ENCODE results near the gene DSC3.

The DSC3 gene

DNA sequence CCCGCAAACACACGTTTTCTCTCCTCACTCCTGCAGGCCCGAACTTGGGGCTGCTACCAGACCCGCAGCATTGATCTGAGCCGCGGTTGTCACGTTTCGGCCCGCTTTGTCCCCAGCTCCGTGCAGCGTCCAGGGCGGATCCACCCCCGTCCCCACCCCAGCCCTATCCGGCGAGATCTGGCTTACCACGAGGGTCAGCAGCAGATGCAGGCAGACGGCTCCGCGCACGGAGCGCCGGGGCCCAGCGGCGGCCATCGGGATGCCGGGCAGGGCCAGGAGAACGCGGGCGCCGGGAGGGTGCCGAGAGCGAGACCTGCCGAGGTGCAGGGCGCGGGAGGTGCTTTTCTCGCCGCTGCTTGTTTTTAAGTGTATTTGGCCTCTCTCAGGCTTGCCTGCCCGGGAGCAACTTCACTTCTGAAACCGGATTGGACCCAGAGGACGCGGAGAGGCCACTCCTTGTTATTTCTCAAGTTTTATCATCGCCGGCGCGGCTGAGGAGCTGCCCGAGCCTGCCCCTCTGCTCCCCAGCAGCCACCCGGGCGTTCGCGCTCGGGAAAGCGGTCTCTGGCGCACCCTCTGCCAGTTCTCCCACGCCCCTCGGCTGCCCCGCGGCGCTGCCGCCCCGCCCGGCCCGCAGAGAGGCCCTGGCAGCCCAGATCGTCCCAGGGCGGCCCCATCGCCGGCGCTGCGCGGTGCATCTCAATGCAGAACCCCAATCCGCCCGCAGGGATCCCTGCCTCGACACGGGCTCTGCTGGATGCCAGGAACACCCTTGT lies at the start of gene DSC3:
Gene DSC3, minus strand, starts transcription at position 337 of the 776 bp plus-strand sequence. Its CDS starts 82 bp downstream, at position 255.
- DNase-seq (ENCODE audit: low read depth in 2 of 2), result no peak

DNA sequence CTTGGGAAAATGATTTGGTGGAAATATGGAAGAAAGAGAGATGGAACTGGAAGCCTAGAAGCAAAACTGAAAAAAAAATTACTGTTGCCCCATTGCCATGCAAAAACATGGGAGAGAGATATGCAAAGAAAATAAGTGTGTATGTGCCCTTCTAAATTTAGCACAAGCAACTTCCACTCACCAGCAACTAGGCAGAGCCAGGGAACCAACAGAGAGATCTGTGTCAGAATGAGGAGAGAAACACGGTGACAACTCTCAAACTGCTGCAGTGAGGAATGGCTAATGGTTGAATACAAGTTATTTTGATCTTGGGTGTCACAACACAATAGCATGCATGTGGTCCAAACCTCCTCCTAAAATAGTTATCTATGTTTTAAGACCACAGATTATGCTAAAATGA lies 48.8 kb upstream of the DSC3 start:
- no peak for DNase-seq (ENCODE audit: low read depth in 2 of 2)

DNA sequence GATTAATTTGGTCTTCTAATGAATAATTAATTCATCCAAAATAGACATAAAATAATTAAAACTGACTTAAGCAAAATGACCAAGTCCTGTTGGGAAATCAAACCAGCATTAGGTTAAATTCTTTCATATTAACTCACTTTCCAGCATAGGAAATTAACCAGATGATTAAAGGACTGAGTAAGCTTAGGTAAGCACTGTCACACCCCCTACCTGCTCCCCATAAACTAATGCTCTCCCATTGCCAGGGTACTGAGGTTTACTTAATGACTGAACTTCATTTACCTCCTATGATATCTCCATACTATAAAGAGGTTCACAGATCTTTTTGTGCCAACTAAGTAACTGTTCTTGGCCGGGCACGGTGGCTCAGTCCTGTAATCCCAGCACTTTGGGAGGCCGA lies 46.0 kb upstream of the DSC3 start:
- no peak for DNase-seq (ENCODE audit: low read depth in 2 of 2)

DNA sequence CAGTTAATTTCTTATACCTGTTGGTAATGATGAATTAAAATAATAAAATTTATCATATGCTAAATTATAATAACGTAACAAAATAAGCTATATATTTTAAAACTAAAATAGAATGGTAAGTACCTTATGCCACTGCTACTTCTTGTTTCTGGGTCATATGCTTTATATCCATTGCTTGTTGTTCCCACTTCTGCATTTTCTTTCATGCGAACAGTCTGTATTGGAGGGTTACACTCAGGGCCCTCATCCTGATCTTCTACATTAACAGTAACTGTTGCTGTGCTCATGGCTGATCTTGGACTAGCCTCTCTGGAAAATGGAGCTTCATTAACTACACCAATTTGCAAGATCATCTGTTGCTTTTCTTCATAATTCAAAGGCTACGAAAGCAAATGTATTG lies 37.4 kb upstream of the DSC3 start:
- no peak for DNase-seq (ENCODE audit: low read depth in 2 of 2)

DNA sequence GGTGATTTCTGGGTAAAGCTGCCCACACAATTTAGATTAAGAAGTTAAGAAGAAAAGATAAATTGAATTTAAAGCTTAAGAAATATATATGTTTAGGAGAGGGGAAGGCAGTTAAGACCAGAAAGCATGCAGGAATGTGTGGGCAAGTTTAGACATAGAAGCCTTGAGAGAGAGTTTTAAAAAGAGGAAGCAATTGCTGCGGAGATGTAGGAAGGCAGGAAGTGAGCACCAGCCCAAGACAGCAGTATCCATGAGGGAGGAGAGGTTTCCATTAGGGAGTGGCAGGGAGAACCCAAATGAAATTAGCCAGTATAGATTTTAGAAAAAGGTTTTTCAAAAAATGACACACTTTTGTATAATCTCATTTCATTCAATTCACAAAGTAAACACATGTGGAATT lies 35.3 kb upstream of the DSC3 start:
- no peak for DNase-seq (ENCODE audit: low read depth in 2 of 2)

DNA sequence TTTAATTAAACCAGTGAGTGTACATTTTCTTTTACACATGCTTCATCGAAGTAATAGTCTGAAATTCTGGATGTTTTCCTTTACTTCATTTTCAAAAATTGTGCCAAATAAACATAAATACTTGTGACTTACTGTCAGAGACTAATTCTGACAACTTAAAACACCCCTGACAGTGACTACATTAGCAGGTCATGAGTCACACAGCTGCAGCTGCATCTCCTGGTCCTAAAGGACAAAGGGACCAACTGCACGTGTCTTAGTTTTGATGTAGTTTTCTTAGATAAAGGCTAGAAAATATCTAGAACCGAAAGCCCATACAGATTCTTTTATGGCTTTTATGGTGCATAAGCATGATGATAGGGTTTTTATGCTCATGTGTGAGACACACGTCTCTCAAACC lies 29.6 kb upstream of the DSC3 start:
- DNase-seq (ENCODE audit: low read depth in 2 of 2), result no peak

DNA sequence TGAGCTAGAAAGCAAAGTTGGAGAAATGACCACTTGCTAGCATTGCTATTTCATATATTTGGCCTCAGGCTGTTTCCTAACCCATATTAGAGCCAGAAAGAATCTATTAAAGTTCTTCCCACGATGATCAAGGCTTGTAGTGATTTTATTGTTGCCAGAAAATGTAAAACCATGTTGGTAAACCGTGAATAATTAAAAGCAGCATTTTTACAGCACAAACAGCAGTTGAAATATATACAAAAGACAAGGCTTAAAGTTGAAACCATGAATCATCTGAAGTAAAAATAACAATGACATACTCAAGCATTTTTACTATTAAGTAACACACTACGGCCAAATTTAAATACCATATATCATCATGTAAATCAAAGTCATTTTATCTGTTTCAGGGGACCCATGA lies 27.7 kb upstream of the DSC3 start:
- no peak for DNase-seq (ENCODE audit: low read depth in 2 of 2)

DNA sequence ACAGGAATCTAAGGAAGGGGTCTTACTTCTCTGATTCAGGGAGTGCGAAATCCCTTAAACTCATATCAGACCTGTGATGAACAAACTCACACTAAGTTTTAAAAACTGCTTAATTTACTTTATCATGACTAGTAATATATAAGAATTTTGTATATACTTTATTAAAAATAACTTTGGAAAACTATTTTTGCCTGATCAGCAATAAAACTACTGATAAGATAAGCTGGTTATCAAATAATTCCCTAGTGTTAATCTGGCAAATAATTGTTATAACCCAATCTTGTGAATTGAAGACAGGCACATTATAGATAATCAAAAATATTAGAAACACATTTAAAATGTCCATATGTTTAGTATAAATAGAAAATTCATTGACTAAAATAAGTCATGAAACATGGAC lies 23.7 kb upstream of the DSC3 start:
- DNase-seq (ENCODE audit: low read depth in 2 of 2), result no peak

DNA sequence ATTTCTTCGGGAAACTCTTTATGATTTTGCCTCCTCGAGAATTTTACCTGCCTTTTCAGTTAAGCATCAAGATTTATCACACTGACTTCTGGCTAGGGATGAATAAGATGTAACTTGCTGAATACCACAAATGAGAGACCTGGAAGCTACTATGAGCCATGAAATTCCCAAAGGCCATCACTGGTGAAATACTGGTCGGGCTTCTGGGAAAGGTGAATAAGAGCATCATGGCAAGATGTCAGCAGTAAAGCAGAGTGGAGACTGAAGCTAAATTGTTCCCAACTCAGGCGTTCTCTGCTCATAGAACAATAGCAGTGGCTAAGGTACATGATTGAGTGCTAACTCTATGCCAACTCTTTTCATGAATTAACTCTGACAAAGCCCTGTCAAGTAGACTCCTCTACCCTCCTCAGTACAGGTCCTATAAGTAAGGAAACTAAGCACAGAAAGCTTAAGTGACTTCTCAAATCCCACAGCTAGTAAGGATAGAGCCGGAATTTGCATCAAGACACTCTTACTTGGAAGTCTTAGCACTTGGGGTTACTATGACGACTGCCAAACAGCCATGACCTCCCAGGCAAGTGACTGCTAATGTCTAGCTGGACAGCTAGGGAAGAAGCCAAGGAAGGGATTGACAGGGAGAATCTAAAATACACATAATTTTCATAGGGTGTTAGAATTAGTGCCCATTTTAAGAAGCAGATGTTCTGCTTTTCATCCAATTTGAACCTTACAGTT lies 22.7 kb upstream of the DSC3 start:
- DNase-seq (ENCODE audit: low read depth in 2 of 2), result no peak

DNA sequence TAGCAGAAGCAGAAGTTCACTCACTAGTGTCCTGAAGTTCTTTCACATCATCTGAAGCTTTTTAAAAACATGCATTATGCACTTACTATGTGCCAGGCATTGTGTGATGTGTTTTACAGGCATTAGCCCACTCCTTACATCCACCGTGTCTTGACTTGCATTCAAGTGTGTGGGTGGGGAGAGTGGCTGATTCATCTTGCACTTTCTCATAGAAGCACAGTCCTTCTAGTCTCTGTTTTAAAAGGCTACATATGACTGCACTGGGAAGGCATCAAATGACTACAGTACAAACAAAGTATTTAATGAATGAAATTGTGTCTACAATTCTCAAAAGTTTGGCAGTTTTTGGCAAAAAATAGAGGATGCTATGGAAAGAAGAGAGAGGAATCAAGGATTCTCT lies 21.6 kb upstream of the DSC3 start:
- no peak for DNase-seq (ENCODE audit: low read depth in 2 of 2)

DNA sequence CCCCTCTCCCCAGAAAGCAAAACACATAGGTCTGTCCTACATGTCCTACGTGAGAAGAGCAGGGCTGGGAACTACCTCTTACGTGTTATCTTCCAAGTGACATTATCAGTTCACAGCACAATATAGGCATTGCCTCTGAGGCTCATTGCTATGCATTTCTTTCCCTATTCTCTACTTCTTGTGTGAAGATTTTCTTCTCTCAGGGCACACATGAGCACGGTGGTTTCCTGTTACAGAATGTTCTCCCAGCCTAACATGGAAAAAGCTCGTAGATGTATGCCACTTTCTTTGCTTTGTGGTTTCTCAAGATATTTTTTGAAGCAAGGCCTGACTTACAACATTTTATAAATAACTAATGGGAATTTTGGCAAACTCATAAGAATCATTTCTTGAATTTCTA lies 19.4 kb upstream of the DSC3 start:
- DNase-seq (ENCODE audit: low read depth in 2 of 2), result no peak

DNA sequence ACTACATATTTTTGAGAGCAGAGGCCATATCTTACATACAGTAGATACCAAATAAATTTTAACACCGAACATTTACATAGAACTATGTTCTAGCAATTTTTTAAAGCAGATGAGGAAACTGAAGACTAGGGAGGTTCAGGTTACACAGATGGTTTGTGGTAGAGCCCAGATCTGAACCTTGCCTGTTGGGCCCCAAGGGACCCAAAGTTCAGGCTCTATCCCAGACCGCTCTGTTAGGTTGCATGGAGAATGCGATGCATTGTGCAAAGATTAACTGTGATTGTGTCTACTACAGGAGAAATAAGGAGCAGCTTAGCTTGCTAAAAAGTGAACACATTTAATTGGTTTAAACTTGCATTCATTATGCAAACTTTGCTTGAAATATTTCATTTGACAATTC lies 16.4 kb upstream of the DSC3 start:
- no peak for DNase-seq (ENCODE audit: low read depth in 2 of 2)

DNA sequence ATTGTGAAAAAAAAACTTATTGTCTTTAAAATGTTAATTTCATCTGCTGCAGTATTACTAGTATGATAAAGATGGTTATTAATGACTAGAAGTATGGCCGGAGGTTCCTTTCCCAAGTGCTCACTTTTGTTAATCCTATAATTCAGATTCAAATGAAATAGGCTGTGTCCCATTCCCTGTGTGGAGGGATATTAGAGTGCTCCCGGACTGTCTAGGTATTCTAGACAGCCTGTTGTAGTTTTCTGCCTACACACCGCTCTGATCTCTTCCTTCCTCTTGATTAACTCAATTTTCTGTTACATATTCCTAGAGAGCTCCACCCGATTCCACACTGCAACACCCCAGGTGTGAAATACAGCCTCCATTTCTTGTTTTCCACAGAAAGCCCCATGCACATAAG lies 15.4 kb upstream of the DSC3 start:
- DNase-seq (ENCODE audit: low read depth in 2 of 2), result no peak

DNA sequence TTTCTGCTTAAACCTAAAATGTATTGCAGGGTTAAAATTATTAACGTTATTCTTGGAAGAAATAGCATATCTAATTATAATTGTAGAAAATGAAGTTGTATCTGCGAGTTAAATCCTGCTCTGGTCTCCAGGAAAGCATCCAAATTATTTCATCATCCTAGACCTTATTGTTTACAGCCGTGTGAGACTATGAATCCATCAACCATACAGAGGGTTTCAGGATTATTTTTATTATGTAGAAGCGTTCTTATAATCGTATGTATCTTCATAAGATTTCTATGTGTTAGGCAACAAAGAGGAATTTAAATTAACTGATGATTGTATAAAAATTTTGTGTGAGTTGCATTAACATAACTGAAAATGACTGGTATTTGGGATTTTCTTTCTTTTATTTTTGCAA lies 14.5 kb upstream of the DSC3 start:
- no peak for DNase-seq (ENCODE audit: low read depth in 2 of 2)

DNA sequence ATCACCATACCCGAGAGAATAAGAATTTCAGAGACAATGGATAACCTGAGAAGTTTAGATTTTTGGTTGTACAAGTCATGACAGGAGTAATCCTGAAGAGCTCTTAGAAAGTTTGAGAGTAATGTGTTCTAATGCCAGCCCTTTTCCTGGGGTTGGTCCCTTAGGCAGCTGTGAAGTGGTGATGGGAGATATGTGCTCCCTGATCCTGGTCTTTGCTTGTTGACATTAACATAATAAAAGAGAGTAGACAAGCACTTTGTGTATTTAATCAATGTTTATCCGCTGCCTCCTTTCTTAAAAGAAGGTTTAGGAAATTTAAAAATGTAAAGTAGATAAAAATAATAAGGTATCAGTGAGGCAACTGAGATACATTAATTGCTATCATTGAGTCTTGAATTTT lies 13.8 kb upstream of the DSC3 start:
- no peak for DNase-seq (ENCODE audit: low read depth in 2 of 2)

DNA sequence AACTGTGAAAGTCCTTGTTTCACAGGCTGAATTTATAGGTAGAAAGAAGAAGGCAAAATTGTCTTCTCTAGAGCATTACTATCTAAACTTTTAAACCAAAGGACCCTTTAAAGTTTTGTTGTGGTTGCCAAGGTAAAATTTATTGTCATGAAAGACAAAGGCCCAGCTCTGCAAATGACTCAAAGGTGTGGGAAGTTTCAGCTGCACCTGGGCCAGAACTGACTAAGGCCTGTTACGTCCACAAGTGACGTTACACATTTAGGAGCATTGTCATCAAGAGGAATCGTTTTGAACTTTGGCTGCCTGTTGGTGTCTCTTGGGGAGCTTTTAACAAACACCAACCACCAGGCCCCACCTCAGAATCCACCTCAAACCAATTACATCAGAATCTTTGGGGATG lies 8.1 kb upstream of the DSC3 start:
- DNase-seq (ENCODE audit: low read depth in 2 of 2), result no peak

DNA sequence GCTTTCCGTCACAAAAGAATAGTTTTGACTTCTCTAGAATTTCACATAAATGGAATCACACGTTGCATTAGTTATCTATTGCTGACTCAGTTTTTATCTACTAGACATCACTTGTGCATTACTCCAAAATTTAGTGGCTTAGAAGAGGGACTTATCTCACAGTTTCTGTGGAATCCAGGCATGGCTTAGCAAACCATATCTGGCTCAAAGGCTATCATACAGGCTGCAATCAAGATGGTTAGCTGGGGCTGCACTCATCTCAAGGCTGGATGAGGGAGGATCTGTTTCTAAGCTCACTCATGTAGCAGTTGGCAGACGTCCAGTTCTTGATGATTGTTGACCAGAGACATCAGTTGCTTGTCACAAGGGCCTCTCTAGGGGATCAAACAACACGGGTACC lies 6.6 kb upstream of the DSC3 start:
- DNase-seq (ENCODE audit: low read depth in 2 of 2), result no peak

DNA sequence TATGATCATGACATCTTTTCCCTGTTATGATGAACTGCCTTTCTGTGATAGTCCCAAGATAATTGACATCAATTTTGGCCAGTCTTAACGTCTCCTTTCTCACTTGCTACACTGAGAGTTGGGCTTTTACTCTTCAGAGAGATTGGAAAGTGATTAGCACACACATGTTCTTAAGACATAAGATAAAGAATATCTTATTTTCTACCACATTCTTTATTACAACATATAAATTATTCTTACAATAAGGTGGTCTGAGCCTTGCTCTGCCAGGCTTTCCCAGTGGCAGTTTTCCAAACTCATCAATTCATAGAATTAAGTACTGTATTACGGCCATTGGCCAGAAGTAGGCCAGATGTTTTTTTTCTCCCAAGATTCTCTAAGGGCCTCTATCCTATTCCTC lies 5.7 kb upstream of the DSC3 start:
- DNase-seq (ENCODE audit: low read depth in 2 of 2), result no peak

DNA sequence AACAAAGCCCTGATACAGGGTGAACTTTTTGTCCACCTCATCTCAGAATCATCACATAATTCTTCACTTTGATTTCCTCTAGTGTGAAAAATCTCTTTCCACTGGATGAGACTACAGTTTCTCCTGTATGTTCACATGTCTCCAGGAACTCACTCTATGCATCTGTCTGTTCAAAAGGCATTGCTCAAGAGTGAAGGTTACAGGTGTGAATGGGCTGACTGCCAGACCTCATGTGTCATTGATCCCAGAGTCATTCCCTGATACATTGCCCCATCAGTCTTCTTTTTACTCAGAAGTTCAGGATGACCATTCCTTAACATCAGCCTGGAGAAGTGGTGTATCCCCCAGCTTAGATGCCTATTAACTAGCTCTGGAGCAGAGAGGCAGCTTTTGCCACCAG lies 4.4 kb upstream of the DSC3 start:
- no peak for DNase-seq (ENCODE audit: low read depth in 2 of 2)

DNA sequence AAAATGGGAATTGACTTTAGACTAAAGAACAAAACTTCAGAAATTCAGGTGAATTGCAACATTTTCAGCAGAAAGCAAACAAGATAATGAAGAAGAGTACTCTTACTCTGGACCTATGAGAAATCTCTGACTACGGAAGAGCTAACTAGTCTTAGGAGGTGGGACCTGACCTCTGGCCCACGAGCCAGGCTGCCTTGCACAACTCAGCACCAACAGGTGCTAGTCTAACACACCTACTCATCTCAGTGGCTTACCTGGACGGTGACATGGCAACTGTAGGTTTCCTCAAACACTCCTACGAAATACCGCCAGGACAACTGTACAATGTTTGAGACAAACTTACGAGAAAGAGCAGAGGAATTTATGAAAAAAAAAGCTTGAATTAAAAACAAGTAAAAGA lies 3.1 kb upstream of the DSC3 start:
- no peak for DNase-seq (ENCODE audit: low read depth in 2 of 2)

DNA sequence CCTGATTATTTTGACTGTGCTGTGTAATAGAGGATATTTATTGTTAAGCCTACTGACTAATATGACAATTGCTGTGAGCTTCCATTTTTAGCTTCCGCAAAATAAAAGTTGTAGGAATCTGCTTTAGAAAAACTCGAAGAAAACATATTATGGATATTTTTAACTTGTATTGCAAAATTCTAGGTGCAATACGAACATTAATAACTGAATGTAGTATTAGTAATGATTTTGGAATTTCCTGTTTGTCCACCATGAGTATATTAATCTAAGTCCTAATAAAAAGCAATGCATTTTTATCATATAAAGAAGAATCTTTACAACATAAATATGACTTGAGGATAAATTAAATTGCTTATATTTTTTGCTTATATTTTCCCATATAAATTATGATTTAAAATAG lies 2.4 kb upstream of the DSC3 start:
- no peak for DNase-seq (ENCODE audit: low read depth in 2 of 2)

DNA sequence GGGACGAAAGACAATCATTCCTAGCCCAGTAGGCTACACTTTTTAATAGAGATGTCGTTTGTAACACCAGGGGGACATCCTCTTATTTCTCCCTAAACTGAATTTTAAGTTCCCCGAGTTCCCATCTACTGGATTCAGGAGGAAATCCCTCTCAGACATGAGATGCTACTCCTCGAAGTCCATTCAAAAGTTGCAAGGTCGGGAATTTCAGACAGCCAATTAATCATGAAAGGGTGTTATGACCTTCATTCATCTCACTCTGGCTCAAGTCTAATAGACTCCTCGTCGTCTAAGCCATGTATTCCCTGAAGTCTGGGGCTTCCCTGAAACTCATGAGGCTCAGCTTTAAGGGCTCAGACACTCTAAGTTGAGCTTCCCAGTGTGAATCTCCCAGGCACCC lies 1.2 kb upstream of the DSC3 start:
- no peak for DNase-seq (ENCODE audit: low read depth in 2 of 2)

DNA sequence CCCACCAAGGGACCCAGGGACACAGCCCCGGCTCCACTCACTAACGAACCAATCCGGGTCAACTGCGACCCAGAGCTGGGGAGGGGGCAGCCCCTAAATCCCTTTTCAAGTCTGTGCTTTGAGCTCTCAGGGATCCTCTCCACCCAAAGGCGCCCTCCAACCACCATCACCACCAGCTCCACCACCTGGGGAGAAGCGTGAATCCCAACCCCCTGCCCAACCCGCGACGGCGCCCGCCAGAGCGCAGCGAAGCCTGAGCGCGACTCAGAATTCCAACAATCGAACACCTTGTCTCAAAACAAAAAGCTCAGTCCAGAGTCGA lies 497 bp downstream of the DSC3 start:
- no peak for DNase-seq (ENCODE audit: low read depth in 2 of 2)

Measured in fibroblast of skin of left biceps (primary cell).